HEK293 (cell line): Measurements from ENCODE around the gene CECR2.
A peak's percentile ranks its signal among the peaks of the same experiment; 100 is the strongest.

Experiments
- GLI4 ChIP-seq: fragments of 450-650 bp; formaldehyde crosslinking; IDR thresholded peaks from 2 replicates; pipeline ENCODE4 v1.5.1; 2016; ENCODE audit warnings: missing biosample characterization, missing genetic modification characterization
- HOXA7 ChIP-seq: sonication (generic); formaldehyde crosslinking; IDR thresholded peaks from 2 replicates; pipeline ENCODE4 v1.8.1; 2022; ENCODE audit warnings: missing genetic modification reagents, borderline replicate concordance
- KLF8 ChIP-seq: fragments of 450-650 bp; formaldehyde crosslinking; IDR thresholded peaks from 2 replicates; pipeline ENCODE4 v1.5.1; 2016; ENCODE audit warnings: missing biosample characterization, missing genetic modification characterization
- SCRT1 ChIP-seq: fragments of 450-650 bp; formaldehyde crosslinking; IDR thresholded peaks from 2 replicates; pipeline ENCODE4 v1.5.1; 2016; ENCODE audit warnings: missing biosample characterization, missing genetic modification characterization, borderline replicate concordance
- SCRT2 ChIP-seq: fragments of 450-650 bp; formaldehyde crosslinking; IDR thresholded peaks from 2 replicates; pipeline ENCODE4 v1.5.1; 2016; ENCODE audit warnings: missing biosample characterization, missing genetic modification characterization
- TRIM28 ChIP-seq: IDR thresholded peaks from 2 replicates; pipeline ENCODE4 v1.6.1; 2011; ENCODE audit warnings: low read length, control low read depth, borderline replicate concordance
- ZBTB10 ChIP-seq: fragments of 450-650 bp; formaldehyde crosslinking; IDR thresholded peaks from 2 replicates; pipeline ENCODE4 v1.5.1; 2016; ENCODE audit warnings: missing biosample characterization, missing genetic modification characterization
- ZBTB21 ChIP-seq: fragments of 450-650 bp; formaldehyde crosslinking; IDR thresholded peaks from 2 replicates; pipeline ENCODE4 v1.5.1; 2017; ENCODE audit warnings: missing biosample characterization, missing genetic modification characterization
- ZBTB26 ChIP-seq: fragments of 450-650 bp; formaldehyde crosslinking; optimal IDR thresholded peaks from 2 replicates; pipeline ENCODE3; 2016; ENCODE audit warnings: missing biosample characterization, mild to moderate bottlenecking, missing genetic modification characterization
- ZBTB48 ChIP-seq: fragments of 450-650 bp; formaldehyde crosslinking; IDR thresholded peaks from 2 replicates; pipeline ENCODE4 v1.5.1; 2016; ENCODE audit warnings: missing biosample characterization, missing genetic modification characterization
- ZBTB6 ChIP-seq: fragments of 450-650 bp; formaldehyde crosslinking; IDR thresholded peaks from 2 replicates; pipeline ENCODE4 v1.5.1; 2017; ENCODE audit warnings: missing biosample characterization, missing genetic modification characterization
- ZFHX2 ChIP-seq: fragments of 450-650 bp; formaldehyde crosslinking; conservative IDR thresholded peaks from 2 replicates; pipeline ENCODE4 v1.5.1; 2016; ENCODE audit warnings: missing biosample characterization, missing genetic modification characterization
- ZNF175 ChIP-seq: fragments of 450-650 bp; formaldehyde crosslinking; IDR thresholded peaks from 2 replicates; pipeline ENCODE4 v1.5.1; 2016; ENCODE audit warnings: missing biosample characterization, missing genetic modification characterization
- ZNF18 ChIP-seq: fragments of 450-650 bp; formaldehyde crosslinking; IDR thresholded peaks from 2 replicates; pipeline ENCODE4 v1.5.1; 2016; ENCODE audit warnings: missing biosample characterization, missing genetic modification characterization
- ZNF501 ChIP-seq: fragments of 450-650 bp; formaldehyde crosslinking; IDR thresholded peaks from 2 replicates; pipeline ENCODE4 v1.5.1; 2016; ENCODE audit warnings: missing biosample characterization, missing genetic modification characterization
- ZNF510 ChIP-seq: fragments of 450-650 bp; formaldehyde crosslinking; IDR thresholded peaks from 2 replicates; pipeline ENCODE4 v1.5.1; 2018; ENCODE audit warnings: mild to moderate bottlenecking, missing genetic modification characterization, missing biosample characterization; ENCODE audit not compliant: insufficient replicate concordance
- ZNF544 ChIP-seq: fragments of 450-650 bp; formaldehyde crosslinking; IDR thresholded peaks from 2 replicates; pipeline ENCODE4 v1.5.0; 2017; ENCODE audit warnings: missing biosample characterization, missing genetic modification characterization
- ZNF555 ChIP-seq: fragments of 450-650 bp; formaldehyde crosslinking; conservative IDR thresholded peaks from 2 replicates; pipeline ENCODE4 v1.5.1; 2017; ENCODE audit warnings: missing biosample characterization, mild to moderate bottlenecking, missing genetic modification characterization, inconsistent platforms
- ZNF558 ChIP-seq: fragments of 450-650 bp; formaldehyde crosslinking; IDR thresholded peaks from 2 replicates; pipeline ENCODE4 v1.5.1; 2016; ENCODE audit warnings: missing biosample characterization, missing genetic modification characterization
- ZNF571 ChIP-seq: fragments of 450-650 bp; formaldehyde crosslinking; IDR thresholded peaks from 2 replicates; pipeline ENCODE4 v1.5.0; 2017; ENCODE audit warnings: missing biosample characterization, missing genetic modification characterization
- ZNF629 ChIP-seq: fragments of 450-650 bp; formaldehyde crosslinking; IDR thresholded peaks from 2 replicates; pipeline ENCODE4 v1.5.1; 2017; ENCODE audit warnings: missing biosample characterization, missing genetic modification characterization
- ZNF670 ChIP-seq: fragments of 450-650 bp; formaldehyde crosslinking; IDR thresholded peaks from 2 replicates; pipeline ENCODE4 v1.5.1; 2016; ENCODE audit warnings: missing biosample characterization, missing genetic modification characterization, low read depth
- ZNF785 ChIP-seq: fragments of 450-650 bp; formaldehyde crosslinking; IDR thresholded peaks from 2 replicates; pipeline ENCODE4 v1.5.1; 2016; ENCODE audit warnings: missing biosample characterization, missing genetic modification characterization
- ZNF843 ChIP-seq: fragments of 450-650 bp; formaldehyde crosslinking; IDR thresholded peaks from 2 replicates; pipeline ENCODE4 v1.5.1; 2016; ENCODE audit warnings: missing biosample characterization, missing genetic modification characterization
- TF ChIP-seq, protein P1 (sequence below): fragments of 450-650 bp; formaldehyde crosslinking; IDR thresholded peaks from 2 replicates; pipeline ENCODE4 v1.5.1; 2017; ENCODE audit warnings: missing biosample characterization, missing genetic modification characterization
- TF ChIP-seq, protein P2 (sequence below): fragments of 450-650 bp; formaldehyde crosslinking; IDR thresholded peaks from 2 replicates; pipeline ENCODE4 v1.5.1; 2016; ENCODE audit warnings: missing biosample characterization, missing genetic modification characterization, low read depth

Gene CECR2

DNA sequence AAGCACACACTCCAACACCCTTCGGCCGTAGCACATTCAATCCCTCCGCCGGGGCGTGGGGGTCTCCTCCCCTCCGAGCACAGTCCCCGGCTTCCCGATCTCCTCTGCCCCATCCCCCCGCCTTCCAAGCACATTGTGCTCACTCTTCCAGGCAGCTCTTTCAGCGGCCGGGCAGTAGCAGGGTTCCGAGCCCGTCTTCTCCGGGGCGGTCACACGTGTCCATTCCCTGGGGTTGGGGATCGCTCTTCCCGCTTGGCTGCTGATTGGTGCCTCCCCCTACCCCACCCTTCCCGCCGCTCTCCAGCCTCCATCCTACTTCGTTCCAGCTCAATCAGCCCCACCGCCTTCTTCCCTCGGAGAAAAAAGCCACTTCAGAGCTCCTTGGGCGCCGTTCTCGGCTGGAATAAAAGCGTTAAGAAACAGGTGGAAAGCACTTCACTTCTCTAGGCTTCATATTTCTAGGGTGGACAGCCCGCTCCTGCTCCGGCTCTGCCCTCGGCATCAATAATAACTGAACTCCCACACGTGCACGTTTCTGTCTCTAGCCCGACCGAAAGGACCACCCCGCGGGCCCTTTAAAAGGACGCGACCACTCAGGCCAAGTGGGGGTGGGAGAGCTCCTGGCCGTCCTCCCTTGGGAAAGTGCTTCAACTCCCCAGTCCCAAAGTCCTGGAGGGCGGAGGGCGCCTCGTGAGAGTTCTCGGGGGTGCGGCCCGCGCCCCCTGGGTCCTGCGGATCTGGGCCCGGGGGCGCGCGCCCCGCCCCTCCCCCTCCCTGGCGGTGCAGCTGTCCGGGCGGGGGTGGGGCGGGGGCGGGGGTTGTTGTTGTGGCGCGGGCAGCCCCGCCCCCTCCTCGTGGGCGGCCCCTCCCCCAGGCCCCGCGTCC, 464 bp upstream of the CECR2 start (continued):
- TF ChIP-seq ZBTB10 (tag by site-specific recombination) (peak; percentile 76; the same call in 1 of the 2 replicates), ZNF629 (tag by site-specific recombination) (peak; percentile 45), HOXA7 (CRISPR knock-in tag) (no peak), TRIM28 (no peak), ZNF558 (tag by site-specific recombination) (no peak), ZBTB48 (tag by site-specific recombination) (peak; percentile 92), SCRT1 (tag by site-specific recombination) (no peak), ZFHX2 (peak; percentile 60), SCRT2 (tag by site-specific recombination) (peak; percentile 82), ZNF501 (tag by site-specific recombination) (no peak), ZNF175 (no peak), GLI4 (tag by site-specific recombination) (no peak), ZNF18 (tag by site-specific recombination) (no peak), ZNF670 (tag by site-specific recombination) (no peak), ZNF571 (tag by site-specific recombination) (no peak), ZNF510 (tag by site-specific recombination) (no peak), ZBTB26 (tag by site-specific recombination) (peak; percentile 81), ZBTB6 (tag by site-specific recombination) (no peak; the same call in 1 of the 2 replicates), KLF8 (peak; percentile 91), ZNF544 (no peak), ZNF785 (tag by site-specific recombination) (no peak), ZBTB21 (tag by site-specific recombination) (no peak), ZNF555 (no peak), ZNF843 (tag by site-specific recombination) (no peak)
- TF ChIP-seq, protein P1, sequence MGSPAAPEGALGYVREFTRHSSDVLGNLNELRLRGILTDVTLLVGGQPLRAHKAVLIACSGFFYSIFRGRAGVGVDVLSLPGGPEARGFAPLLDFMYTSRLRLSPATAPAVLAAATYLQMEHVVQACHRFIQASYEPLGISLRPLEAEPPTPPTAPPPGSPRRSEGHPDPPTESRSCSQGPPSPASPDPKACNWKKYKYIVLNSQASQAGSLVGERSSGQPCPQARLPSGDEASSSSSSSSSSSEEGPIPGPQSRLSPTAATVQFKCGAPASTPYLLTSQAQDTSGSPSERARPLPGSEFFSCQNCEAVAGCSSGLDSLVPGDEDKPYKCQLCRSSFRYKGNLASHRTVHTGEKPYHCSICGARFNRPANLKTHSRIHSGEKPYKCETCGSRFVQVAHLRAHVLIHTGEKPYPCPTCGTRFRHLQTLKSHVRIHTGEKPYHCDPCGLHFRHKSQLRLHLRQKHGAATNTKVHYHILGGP (tag by site-specific recombination): no peak
- TF ChIP-seq, protein P2, sequence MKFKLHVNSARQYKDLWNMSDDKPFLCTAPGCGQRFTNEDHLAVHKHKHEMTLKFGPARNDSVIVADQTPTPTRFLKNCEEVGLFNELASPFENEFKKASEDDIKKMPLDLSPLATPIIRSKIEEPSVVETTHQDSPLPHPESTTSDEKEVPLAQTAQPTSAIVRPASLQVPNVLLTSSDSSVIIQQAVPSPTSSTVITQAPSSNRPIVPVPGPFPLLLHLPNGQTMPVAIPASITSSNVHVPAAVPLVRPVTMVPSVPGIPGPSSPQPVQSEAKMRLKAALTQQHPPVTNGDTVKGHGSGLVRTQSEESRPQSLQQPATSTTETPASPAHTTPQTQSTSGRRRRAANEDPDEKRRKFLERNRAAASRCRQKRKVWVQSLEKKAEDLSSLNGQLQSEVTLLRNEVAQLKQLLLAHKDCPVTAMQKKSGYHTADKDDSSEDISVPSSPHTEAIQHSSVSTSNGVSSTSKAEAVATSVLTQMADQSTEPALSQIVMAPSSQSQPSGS (tag by site-specific recombination): 0 out of 2 replicates have a peak, but pooled peaks have one; percentile 4
